CD14-positive monocyte (primary cell): ENCODE results near the gene GRIK3. TPM values are rescaled to one million over a fixed set of nuclear protein-coding genes. Genes with fewer than 3 reads are reported as not detected.

ENCODE experiments used
- DNase-seq, 3 donors: peaks; one replicate each; pipeline ENCODE4 v3.0.0-alpha.2; 2011 to 2022
- H2AFZ ChIP-seq: 2 replicates; pipeline ENCODE4 v1.6.0; 2012; ENCODE audit warnings: mild to moderate bottlenecking, low read depth, low read length, inconsistent platforms; ENCODE audit not compliant: insufficient read depth, poor library complexity, severe bottlenecking
- H3K27ac ChIP-seq, 2 donors: 1 replicate in 1 of 2; 2 replicates in 1 of 2; pipeline ENCODE4 v1.5.1; 2012 to 2013; ENCODE audit warnings: low read length in 2 of 2, control low read depth in 1 of 2, inconsistent platforms in 1 of 2, low read depth in 1 of 2, mild to moderate bottlenecking in 1 of 2
- H3K27me3 ChIP-seq, 2 donors: one replicate each; pipeline versions ENCODE4 v1.6.0 to v1.6.1; 2011 to 2013; ENCODE audit warnings: low read length in 2 of 2; ENCODE audit not compliant: control insufficient read depth in 2 of 2, insufficient read depth in 2 of 2
- H3K36me3 ChIP-seq, 2 donors: replicated peaks in 1 of 2; 1 replicate in 1 of 2; 2 replicates in 1 of 2; pipeline versions ENCODE4 v1.5.1 to v1.6.1; 2012 to 2013; ENCODE audit warnings: low read length in 2 of 2, control low read depth in 1 of 2, inconsistent platforms in 1 of 2, mild to moderate bottlenecking in 1 of 2; ENCODE audit not compliant: insufficient read depth in 2 of 2, control insufficient read depth in 1 of 2
- H3K4me1 ChIP-seq, 2 donors: 1 replicate in 1 of 2; 2 replicates in 1 of 2; pipeline versions ENCODE4 v1.5.1 to v1.6.1; 2012 to 2013; ENCODE audit warnings: low read length in 2 of 2, control low read depth in 1 of 2, inconsistent platforms in 1 of 2, mild to moderate bottlenecking in 1 of 2, moderate library complexity in 1 of 2; ENCODE audit not compliant: insufficient read depth in 2 of 2, control insufficient read depth in 1 of 2
- H3K4me2 ChIP-seq: replicated peaks from 2 replicates; pipeline ENCODE3; 2012; ENCODE audit warnings: low read length, moderate library complexity, mild to moderate bottlenecking; ENCODE audit not compliant: poor library complexity, severe bottlenecking; ENCODE audit errors: extremely low read depth
- H3K4me3 ChIP-seq, 3 experiments: fragments of 200-600 bp in 1 of 3; sonication (generic) in 1 of 3; replicated peaks in 1 of 3; 1 replicate in 2 of 3; 2 replicates in 1 of 3; pipeline ENCODE4 v1.5.1; 2011 to 2013; ENCODE audit warnings: low read length in 3 of 3, mild to moderate bottlenecking in 3 of 3, control low read depth in 2 of 3, low read depth in 2 of 3, inconsistent platforms in 1 of 3, moderate library complexity in 1 of 3
- H3K79me2 ChIP-seq: 2 replicates; pipeline ENCODE4 v1.6.0; 2012; ENCODE audit warnings: mild to moderate bottlenecking, control low read depth, inconsistent platforms, low read length, moderate library complexity; ENCODE audit not compliant: insufficient read depth
- H3K9ac ChIP-seq: 2 replicates; pipeline ENCODE4 v1.6.0; 2017; ENCODE audit warnings: low read length, mild to moderate bottlenecking; ENCODE audit not compliant: insufficient read depth, poor library complexity, severe bottlenecking
- H3K9me3 ChIP-seq, 2 donors: replicated peaks in 1 of 2; 1 replicate in 1 of 2; 2 replicates in 1 of 2; pipeline versions ENCODE4 v1.5.1 to v1.6.1; 2012 to 2013; ENCODE audit warnings: low read length in 2 of 2, control low read depth in 1 of 2; ENCODE audit not compliant: control insufficient read depth in 1 of 2, insufficient read depth in 1 of 2
- H4K20me1 ChIP-seq: 2 replicates; pipeline ENCODE4 v1.6.0; 2012; ENCODE audit warnings: mild to moderate bottlenecking, low read length, control low read depth, moderate library complexity; ENCODE audit not compliant: insufficient read depth
- H3K27ac Mint-ChIP-seq, 7 donors: one replicate each; pipeline ENCODE4 v1.8.0; 2020; ENCODE audit warnings: mild to moderate bottlenecking in 7 of 7, mixed read lengths in 7 of 7, moderate library complexity in 6 of 7, inconsistent platforms in 2 of 7
- H3K27me3 Mint-ChIP-seq, 3 donors: one replicate each; pipeline ENCODE4 v1.8.0; 2021 to 2022; ENCODE audit warnings: low read depth in 3 of 3, mild to moderate bottlenecking in 3 of 3, mixed read lengths in 3 of 3, moderate library complexity in 3 of 3, inconsistent platforms in 1 of 3
- H3K36me3 Mint-ChIP-seq, 2 donors: one replicate each; pipeline ENCODE4 v1.8.0; 2020; ENCODE audit warnings: mixed read lengths in 2 of 2, inconsistent platforms in 1 of 2, mild to moderate bottlenecking in 1 of 2
- H3K4me1 Mint-ChIP-seq: one replicate; pipeline ENCODE4 v1.8.0; 2020; ENCODE audit warnings: mild to moderate bottlenecking, mixed read lengths
- H3K4me3 Mint-ChIP-seq, 2 donors: one replicate each; pipeline ENCODE4 v1.8.0; 2020; ENCODE audit warnings: mild to moderate bottlenecking in 2 of 2, mixed read lengths in 2 of 2, moderate library complexity in 1 of 2
- H3K9me3 Mint-ChIP-seq, 7 donors: one replicate each; pipeline ENCODE4 v1.8.0; 2020 to 2022; ENCODE audit warnings: mixed read lengths in 7 of 7, mild to moderate bottlenecking in 6 of 7, moderate library complexity in 6 of 7, inconsistent platforms in 2 of 7
- WGBS: methylation state at CpG from one replicate; pipeline ENCODE4 v1.1.5; 2013; ENCODE audit warnings: missing lambda C conversion rate; ENCODE audit not compliant: insufficient coverage; 5-methylcytosine and 5-hydroxymethylcytosine counted together
- intact Hi-C, 2 donors: fragments of 100-400 bp; cut with micrococcal nuclease; formaldehyde crosslinking; loops; one replicate each; pipeline versions ENCODE4 v1.15.0 to v1.15.1; 2023
- polyA plus RNA-seq, 3 donors: library from polyadenylated mRNA; depleted of rRNA in 1 of 3; unstranded in 2 of 3; stranded (reverse) in 1 of 3; fragments of 300-500 nt in 2 of 3; fragments of >200 nt in 1 of 3; fragmentation: Illumina TruSeq in 2 of 3; gene quantifications; 1 replicate in 2 of 3; 2 replicates in 1 of 3; pipeline ENCODE4 v1.2.3, GENCODE V29; 2012 to 2021
- TF ChIP-seq, protein P1 (sequence below): fragments of 200-600 bp; IDR thresholded peaks from one replicate; pipeline ENCODE4 v1.8.0; 2022; ENCODE audit warnings: antibody characterized with exemption, mild to moderate bottlenecking

Gene GRIK3
- polyA plus RNA-seq, 3 donors: not detected

DNA sequence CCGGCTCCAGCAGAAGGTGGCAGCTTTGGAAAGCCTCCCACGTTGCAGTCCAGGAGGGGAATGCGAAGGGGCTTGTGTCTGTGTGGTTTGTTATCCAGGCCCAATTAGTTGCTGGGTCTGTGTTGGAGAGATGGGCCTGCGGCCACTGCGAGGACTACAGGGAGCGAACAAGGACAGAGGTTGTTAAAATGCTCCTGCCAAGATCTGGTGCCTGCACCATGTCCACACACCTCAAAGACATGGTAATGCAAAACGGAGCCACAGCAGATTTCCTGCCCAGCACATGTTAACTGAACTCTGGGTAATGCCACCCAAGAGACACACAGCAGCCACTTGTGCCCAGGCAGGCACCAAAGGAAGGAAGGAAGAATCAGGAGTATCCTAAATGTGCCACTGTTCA lies 18.6 kb downstream of the GRIK3 start:
- DNase-seq: no peak
- Histone ChIP-seq H3K79me2 (no peaks in the 10 kb centered on the region), H3K9me3 (no peaks in the 10 kb centered on the region), H3K4me2 (no peak overlapping the region), H3K27me3 (no peaks in the 10 kb centered on the region), H3K36me3 (no peaks in the 10 kb centered on the region), H2AFZ (no peak overlapping the region), H4K20me1 (no peaks in the 10 kb centered on the region), H3K9ac (no peak overlapping the region), H3K4me1 (no peaks in the 10 kb centered on the region), H3K4me3 (no peak overlapping the region), H3K27ac (no peak overlapping the region)
- peaks cover 6 to 9% (median 7%) of the 10 kb centered on the region in 3 donors for H3K27me3 Mint-ChIP-seq
- intact Hi-C loops: no loop called here
- H3K4me1 Mint-ChIP-seq: no peaks in the 10 kb centered on the region
- no peak overlapping the region for H3K27ac Mint-ChIP-seq
- H3K9me3 Mint-ChIP-seq: peaks cover 0 to 6% (median 0%) of the 10 kb centered on the region in 7 donors
- no peaks in the 10 kb centered on the region for H3K36me3 Mint-ChIP-seq
- H3K4me3 Mint-ChIP-seq: no peak overlapping the region
- WGBS: 87% methylated on average over 5 of the region's 7 CpGs
- TF ChIP-seq, protein P1, sequence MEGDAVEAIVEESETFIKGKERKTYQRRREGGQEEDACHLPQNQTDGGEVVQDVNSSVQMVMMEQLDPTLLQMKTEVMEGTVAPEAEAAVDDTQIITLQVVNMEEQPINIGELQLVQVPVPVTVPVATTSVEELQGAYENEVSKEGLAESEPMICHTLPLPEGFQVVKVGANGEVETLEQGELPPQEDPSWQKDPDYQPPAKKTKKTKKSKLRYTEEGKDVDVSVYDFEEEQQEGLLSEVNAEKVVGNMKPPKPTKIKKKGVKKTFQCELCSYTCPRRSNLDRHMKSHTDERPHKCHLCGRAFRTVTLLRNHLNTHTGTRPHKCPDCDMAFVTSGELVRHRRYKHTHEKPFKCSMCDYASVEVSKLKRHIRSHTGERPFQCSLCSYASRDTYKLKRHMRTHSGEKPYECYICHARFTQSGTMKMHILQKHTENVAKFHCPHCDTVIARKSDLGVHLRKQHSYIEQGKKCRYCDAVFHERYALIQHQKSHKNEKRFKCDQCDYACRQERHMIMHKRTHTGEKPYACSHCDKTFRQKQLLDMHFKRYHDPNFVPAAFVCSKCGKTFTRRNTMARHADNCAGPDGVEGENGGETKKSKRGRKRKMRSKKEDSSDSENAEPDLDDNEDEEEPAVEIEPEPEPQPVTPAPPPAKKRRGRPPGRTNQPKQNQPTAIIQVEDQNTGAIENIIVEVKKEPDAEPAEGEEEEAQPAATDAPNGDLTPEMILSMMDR: no peak

DNA sequence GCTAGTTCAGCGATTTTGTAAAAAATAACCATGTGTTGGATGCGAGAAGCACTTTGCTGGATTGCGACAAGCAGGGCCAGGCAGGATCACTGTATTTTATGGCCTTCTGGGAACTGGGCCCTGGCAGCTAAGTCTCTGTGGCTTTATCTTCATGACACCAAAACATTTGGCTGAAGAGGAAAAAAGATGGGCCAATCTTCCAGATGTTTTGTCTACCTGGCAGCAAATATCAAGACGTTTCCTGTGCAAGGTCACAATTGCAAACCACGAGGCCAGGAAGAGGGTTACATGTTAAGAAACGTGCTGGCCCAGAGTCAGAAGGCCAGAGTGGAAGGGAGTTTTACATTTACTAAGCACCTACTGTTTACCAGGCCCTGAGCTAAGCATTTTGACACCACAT lies 22.1 kb downstream of the GRIK3 start:
- peaks cover 7 to 11% (median 11%) of the 10 kb centered on the region in 3 donors for H3K27me3 Mint-ChIP-seq
- Histone ChIP-seq H4K20me1 (no peaks in the 10 kb centered on the region), H3K27ac (no peak overlapping the region), H3K9me3 (no peaks in the 10 kb centered on the region), H3K4me2 (no peak overlapping the region), H3K4me3 (no peak overlapping the region), H2AFZ (no peak overlapping the region), H3K36me3 (no peaks in the 10 kb centered on the region), H3K4me1 (no peaks in the 10 kb centered on the region), H3K79me2 (no peaks in the 10 kb centered on the region), H3K27me3 (no peaks in the 10 kb centered on the region), H3K9ac (no peak overlapping the region)
- no peaks in the 10 kb centered on the region for H3K4me1 Mint-ChIP-seq
- no peak overlapping the region for H3K4me3 Mint-ChIP-seq
- 71% methylated on average over 4 of the region's 6 CpGs for WGBS
- H3K27ac Mint-ChIP-seq: no peak overlapping the region
- DNase-seq: no peak
- intact Hi-C loops: no loop called here
- peaks cover 0 to 2% (median 0%) of the 10 kb centered on the region in 7 donors for H3K9me3 Mint-ChIP-seq
- TF ChIP-seq, protein P1: no peak
- no peaks in the 10 kb centered on the region for H3K36me3 Mint-ChIP-seq
